HTERT RPE-1 (cell line): ENCODE measurements around the gene ZNF655.
"Not testable (repeated sequence)": the region's sequence is repeated elsewhere in the genome, so short reads cannot be mapped to it uniquely, and the experiment has no call there.

Experiments used
- in situ Hi-C: fragments of 300-500 bp; cut with MboI; formaldehyde crosslinking; loops from 4 replicates; pipeline ENCODE4 v1.14.3; 2020; ENCODE audit warnings: low sequenced_read_pairs

The ZNF655 gene, protein sequence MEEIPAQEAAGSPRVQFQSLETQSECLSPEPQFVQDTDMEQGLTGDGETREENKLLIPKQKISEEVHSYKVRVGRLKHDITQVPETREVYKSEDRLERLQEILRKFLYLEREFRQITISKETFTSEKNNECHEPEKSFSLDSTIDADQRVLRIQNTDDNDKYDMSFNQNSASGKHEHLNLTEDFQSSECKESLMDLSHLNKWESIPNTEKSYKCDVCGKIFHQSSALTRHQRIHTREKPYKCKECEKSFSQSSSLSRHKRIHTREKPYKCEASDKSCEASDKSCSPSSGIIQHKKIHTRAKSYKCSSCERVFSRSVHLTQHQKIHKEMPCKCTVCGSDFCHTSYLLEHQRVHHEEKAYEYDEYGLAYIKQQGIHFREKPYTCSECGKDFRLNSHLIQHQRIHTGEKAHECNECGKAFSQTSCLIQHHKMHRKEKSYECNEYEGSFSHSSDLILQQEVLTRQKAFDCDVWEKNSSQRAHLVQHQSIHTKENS

DNA sequence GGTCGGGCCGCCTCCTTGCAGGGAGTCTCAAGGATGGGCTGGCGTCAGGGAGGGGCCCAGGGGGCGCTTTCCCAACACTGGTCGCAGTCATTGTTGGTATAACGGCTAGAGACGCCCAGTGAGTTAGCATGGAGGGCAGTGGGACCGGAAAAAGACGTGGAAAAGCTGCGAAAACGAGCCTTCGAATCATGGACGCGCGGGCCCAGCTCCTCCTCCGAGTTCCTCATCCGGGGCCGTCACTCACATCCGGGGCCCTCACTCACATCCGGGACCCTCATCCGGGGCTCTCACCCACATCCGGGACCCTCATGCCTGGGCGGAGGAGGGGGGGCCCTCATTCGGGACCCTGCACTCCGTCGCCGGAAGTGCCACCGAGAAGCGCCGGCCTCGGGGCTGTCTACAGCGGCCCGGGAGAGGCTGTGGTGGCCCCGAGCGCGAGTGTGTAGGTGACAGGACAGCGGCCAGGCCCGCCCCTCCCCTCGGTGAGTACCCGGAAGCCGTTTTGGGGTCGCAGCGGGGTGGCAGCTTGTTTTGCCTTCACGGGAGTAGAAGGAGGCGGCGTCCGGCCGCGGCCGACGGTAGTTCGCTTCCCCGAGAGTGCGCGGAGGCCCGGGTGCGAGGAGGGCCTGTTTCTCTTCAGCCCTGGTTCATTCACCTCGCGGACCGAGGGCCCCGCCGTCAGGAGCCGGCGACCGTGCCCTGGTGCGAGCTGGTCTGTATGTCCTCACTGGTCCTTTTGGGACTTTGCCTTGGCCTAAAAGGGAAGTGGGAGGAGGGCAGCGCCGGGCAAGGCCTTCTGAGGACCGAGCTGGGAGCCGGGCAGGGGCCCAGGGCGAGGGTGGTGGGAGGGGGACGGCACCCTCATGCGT is at the start of gene ZNF655:
ZNF655 (plus strand) TSS at position 337 of the 869 bp plus-strand sequence. CDS start 1,918 bp downstream, outside the sequence.
- in situ Hi-C loops, result no loop called here

DNA sequence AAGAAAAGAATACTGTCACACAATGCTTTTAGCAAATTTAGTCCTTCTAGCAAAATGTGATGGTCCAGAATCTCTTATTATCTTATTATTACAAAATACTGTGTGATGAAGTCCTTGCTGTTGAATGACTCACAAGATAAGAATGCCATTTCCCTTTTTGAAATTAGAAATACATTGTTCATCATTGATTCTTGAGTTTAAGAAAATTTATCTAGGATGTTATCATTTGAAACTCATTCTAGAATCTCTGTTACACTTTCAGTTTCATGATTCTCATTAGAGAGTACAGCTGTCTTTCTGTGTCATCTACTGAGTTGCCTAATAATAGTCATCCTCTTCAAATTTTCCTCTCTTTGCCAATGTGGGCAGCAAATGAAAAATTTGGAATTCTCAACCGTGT is 44.4 kb upstream of the ZNF655 start:
- in situ Hi-C loops, result no loop called here

DNA sequence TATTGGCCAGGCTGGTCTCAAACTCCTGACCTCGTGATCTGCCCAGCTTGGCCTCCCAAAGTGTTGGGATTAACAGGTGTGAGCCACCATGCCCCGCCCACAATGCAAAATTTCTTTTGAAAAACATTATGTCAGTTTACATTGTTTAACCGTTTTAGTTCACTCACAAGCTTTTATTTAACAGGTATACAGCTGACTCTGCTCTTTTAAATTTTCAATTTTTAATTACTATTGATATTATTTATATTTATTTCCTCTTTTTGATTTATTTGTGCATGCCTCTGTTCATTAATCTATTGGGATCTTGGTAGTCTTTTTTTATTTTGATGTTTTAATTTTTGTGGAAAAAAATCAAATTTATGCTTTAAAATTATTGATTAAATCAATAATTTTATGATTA is 37.0 kb upstream of the ZNF655 start:
- in situ Hi-C loops, result no loop called here

DNA sequence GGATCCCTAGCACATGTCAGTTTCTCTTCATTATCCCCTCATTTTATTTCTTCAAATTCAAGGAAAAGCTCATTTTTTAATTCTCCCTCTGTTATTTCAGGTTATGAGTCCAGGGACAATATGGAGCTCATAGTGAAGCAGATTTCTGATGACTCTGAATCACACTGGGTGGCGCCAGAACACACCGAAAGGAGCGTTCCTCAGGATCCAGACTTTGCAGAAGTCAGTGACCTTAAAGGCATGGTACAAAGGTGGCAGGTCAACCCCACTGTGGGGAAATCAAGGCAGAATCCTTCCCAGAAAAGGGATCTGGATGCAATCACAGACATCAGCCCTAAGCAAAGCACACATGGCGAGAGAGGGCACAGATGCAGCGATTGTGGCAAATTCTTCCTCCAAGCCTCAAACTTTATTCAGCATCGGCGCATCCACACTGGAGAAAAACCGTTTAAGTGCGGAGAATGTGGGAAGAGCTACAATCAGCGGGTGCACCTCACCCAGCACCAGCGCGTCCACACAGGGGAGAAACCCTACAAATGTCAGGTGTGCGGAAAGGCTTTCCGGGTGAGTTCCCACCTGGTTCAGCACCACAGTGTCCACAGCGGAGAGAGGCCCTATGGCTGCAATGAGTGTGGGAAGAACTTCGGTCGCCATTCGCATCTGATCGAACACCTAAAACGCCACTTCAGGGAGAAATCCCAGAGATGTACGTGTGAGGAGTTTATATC is 32.6 kb upstream of the ZNF655 start:
- in situ Hi-C loops, result no loop called here

DNA sequence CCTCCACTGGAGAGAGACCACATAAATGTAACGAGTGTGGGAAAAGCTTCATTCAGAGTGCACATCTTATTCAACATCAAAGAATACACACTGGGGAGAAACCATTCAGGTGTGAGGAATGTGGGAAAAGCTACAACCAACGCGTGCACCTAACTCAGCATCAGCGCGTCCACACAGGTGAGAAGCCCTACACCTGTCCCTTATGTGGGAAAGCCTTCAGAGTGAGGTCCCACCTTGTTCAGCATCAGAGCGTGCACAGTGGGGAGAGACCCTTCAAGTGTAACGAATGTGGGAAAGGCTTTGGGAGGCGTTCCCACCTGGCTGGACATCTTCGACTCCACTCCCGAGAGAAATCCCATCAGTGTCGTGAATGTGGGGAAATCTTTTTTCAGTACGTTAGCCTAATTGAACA is 27.1 kb upstream of the ZNF655 start:
- in situ Hi-C loops, result no loop called here

DNA sequence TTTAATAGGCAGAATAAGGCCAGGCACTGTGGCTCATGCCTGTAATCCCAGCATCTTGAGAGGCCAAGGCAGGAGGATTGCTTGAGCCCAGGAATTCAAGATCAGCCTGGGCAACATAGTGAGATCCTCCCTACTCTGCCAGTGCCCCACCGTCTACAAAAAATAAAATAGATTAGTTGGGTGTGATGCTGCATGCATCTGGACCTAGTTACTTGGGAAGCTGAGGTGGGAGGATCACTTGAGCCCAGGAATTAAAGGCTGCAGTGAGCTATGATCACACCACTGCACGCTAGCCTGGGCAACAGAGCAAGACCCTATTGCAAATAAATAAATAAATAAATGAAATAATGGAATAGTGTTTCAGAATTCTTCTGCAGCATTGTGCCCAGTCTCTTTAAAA is 22.8 kb upstream of the ZNF655 start:
- in situ Hi-C loops, result no loop called here

DNA sequence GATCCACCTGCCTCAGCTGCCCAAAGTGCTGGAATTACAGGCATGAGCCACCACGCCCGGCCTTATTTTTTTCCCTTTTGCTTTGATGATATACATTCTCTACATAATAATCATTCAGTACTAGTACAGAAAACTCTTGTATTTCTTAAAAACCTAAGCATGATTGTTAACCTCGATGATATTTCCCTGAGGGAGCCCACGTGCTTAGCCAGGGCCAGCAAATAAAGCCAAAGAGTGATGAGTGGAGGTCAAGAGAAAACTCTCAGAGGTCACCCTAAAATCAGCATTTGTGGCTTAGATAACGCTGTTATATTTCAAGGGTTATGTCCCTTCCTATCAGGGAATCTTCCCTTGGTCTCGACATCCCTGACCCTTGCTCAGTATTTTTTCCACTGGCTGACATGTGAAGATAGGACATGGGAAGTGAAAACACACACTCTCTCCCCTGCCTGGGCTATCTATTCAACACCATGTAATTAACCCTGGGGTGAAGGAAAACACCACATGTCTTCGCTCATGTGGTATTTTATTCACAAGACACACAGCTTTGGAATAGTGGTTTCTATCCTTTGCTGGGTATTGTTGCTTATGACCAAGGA is 19.1 kb upstream of the ZNF655 start:
- in situ Hi-C loops, result no loop called here

DNA sequence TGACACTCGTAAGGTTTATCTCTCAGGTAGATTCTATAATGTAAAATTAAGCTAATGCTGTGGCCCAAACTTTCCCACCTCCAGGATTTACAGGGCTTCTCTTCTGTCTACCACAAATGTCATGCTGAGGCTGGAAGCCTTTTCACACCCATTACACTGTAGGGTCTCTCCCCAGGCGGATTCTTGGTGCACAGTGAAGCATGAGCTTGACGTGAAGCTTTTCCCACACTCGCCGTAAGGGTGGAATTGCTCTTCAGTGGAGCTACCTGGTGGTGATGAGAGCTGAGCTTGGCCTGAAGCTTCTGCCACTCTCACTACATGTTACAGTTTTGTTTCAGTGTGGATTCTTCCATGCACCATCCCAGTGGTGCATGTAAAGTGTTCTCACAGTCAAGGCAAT is 17.9 kb upstream of the ZNF655 start:
- in situ Hi-C loops, result no loop called here

DNA sequence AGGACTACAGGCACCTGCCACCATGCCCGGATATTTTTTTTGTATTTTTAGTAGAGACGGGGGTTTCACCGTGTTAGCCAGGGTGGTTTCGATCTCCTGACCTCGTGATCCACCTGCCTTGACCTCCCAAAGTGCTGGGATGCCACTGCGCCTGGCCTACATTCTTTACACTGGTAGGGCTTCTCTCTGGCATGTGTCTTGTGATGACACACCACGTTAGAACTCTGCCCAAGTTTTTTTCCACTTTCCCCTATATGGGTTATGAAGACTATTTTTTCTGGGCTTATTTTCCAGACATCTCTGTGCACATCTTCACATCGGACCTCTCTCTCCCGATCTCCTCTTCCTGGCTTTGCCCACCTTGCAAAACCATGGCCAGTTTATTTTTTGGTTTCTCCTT is 17.2 kb upstream of the ZNF655 start:
- in situ Hi-C loops, result no loop called here

DNA sequence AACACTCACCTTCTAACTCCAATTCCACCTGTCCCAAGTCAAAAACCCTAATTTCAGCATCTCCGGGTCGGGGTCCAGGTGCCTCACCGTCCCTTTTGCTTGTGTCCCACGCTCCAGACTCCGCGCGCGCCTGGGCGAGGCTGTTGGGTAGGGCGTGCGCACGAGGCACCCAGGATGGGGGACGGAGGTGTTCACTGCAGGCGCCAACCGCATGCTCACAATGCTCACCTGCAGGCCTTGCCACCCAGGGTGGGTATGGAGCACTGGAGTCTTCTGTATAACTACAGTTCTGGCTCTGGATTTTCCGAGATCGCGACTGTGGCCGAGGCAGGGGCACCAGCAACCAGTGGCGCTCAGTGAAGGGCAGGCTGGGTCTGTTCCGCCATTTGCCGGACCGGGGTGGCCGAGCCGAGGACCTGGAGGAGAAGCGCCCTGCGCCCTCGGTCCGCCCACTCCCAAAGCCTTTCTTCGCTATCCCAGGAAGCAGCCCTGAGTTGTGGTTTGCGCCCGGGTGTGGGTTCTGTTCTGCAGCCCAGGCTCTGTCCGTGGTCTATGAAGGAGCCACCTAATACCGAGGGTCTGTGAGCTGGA is 15.3 kb upstream of the ZNF655 start:
- in situ Hi-C loops, result no loop called here

DNA sequence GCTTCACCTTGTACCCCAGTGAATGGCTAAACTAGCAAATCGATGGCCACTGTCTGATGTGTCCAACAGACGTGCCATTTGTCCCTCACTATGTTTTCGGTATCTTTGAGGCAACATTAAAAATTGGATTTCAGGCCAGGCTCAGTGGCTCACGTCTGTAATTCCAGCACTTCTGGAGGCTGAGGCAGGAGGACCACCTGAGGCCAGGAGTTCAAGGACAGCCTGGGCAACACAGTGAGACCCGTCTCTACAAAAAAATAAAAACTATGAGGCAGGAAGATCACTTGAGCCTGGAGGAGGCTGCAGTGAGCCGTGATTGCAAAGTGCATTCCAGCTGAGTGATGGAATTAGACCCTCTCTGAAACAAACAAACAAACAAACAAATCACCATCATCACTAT is 14.5 kb upstream of the ZNF655 start:
- in situ Hi-C loops, result no loop called here

DNA sequence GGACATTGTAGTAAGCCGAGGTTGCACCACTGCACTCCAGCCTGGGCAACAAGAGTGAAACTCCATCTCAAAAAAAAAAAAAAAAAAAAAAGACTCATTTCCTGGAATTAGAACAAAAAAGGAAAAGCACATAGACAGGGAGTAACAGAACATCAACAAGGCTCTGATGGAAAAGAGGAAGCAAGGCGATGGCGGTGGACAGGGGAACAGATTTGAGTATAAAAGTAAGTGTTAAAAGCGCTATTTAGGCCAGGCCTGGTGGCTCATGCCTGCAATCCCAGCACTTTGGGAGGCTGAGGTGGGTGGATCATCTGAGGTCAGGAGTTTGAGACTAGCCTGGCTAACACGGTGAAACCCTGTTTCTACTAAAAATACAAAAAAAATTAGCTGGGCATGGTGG is 13.1 kb upstream of the ZNF655 start:
- in situ Hi-C loops, result not testable (repeated sequence)

DNA sequence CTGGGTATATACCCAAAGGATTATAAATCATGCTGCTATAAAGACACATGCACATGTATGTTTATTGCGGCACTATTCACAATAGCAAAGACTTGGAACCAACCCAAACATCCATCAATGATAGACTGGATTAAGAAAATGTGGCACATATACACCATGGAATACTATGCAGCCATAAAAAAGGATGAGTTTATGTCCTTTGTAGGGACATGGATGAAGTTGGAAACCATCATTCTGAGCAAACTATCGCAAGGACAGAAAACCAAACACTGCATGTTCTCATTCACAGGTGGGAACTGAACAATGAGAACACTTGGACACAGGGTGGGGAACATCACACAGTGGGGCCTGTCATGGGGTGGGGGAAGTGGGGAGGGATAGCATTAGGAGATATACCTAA is 8.9 kb upstream of the ZNF655 start:
- in situ Hi-C loops, result not testable (repeated sequence)

DNA sequence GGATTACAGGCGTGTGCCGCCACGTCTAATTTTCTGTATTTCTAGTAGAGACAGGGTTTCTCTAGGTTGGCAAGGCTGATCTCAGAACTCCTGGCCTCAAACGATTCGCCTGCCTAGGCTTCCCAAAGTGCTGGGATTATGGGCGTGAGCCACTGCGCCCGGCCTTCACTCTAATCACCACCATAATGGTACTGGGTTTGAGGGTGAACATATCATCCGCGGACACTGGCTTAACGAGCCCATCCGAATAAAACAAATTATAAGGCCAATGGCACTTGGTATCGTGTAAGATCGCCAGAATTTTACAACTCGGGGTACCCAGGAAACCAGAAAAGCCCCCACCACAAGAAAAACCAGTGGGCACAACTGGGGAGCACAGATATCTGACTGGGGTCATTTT is 7.1 kb upstream of the ZNF655 start:
- in situ Hi-C loops, result no loop called here

DNA sequence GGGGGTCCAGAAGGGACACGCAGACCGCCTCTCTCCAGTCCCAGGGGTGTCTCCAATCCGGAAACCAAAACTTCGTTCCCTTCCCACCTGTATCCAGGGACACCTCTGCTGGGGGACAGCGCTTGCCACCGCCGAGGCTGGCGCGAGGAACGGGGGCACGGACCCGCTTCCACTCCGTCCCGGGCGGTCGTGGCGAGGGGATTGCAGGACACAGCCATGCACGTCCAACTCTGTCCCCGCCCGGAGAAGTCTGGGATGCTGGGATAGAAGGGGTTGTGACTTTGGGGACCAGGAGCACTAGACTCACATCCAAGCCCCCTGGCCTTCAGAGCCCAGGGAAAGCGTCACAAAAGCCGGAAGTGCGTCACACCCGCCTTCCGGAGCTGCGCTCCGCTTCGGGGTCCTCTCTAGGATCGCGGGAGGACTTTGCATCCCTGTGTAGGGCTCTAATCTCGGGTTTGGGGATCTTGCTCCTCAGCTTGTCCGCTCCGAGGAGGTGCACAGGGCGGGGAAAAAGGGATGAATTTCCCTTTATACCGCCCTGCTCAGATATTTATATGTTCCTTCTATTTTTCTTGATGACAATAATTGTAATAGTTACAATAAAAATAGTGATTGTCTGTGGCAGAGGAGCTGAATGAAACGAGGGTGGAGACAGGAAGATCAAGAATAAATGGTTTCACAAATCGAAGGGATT is 6.5 kb upstream of the ZNF655 start, which contains the start of gene FAM200A:
FAM200A (minus strand) TSS at position 348 of the 697 bp plus-strand sequence. CDS start 3,707 bp downstream, outside the sequence.
- in situ Hi-C loops, result no loop called here

DNA sequence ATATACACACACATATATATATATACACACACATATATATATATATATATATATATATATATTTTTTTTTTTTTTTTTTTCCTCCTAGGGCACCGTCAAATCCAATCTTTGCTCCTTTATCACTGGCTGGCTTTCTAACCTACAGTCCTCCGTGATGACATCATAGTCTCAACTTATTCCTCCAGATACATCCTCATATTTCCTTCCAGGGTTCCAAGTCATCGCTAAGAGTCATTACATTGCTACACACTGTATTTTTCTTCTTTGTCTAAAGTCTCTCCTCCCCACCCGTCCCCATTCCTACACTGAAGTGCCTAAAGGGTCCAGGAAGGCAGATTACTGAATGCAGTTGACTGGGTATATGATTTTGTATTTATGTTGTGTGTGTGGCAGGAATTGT is 5.4 kb upstream of the ZNF655 start:
- in situ Hi-C loops, result no loop called here

DNA sequence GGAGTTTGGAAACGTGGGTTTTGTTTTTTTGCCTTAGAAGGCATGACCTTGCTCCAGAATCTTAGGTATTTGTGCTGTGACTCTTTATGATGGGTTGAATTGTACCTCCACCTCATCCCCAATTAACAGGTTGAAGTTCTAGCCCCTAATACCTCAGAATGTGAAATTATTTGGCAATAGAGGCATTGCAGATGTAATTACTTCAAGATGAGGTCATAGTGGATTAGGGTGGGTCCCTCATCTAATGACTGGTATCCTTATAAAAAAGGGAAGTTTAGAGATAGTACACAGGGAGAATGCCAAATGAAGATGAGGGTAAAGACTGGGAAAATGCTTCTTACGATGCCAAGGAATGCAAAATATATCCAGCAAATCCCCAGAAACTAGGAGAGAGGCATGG is 3.5 kb upstream of the ZNF655 start:
- in situ Hi-C loops, result no loop called here

DNA sequence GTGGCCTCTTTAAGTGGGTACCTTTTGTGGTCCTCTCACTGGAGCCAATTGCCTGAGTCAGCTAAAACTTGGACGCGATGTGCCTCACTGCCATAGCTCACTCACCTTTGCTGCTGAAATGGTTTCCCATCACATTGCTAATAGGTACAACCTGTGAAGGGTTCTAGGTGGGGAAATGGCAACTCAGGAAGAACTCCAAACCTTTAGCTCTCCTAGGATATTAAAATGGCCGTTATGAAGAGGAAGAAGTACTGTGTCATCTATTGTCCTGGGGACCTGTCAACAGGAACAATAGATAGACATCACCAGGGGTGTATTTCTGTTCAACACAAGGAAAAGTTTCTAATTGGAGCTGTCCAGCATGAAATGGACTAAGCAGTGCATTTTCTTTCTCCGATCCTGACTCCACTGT is 1.2 kb upstream of the ZNF655 start:
- in situ Hi-C loops, result no loop called here

DNA sequence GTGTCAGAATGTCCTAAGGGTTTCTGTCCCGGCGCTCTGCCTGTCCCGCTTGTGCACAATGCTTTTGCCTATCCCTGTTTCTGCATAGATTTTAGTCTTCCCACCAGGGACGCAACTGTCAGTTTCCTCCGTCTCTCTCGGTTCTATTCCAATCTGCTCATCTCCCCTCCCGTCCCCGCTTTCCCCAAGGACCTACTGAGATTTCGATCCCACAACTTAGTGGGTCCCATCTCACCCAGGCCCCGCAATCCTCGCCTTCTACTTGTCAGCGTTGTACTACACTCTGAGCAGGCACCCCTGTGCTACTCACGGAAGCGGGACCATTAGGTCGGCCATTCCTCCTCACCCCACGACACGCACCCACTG is 519 bp upstream of the ZNF655 start:
- in situ Hi-C loops, result no loop called here
